OCI-LY3 (cell line): Measurements from ENCODE around the gene PDE8A.

Experiments used
- CTCF ChIP-seq: fragments of 200-600, 300-600 bp; sonication (generic); IDR thresholded peaks from 2 replicates; pipeline ENCODE4 v1.5.1; 2014; ENCODE audit warnings: antibody characterized with exemption, low read length, low read depth
- EZH2phosphoT487 ChIP-seq: fragments of 200-600 bp; shearing (Covaris generic); IDR thresholded peaks from 2 replicates; pipeline ENCODE4 v1.6.1; 2018; ENCODE audit warnings: antibody characterized with exemption, mixed run types, low read depth

DNA sequence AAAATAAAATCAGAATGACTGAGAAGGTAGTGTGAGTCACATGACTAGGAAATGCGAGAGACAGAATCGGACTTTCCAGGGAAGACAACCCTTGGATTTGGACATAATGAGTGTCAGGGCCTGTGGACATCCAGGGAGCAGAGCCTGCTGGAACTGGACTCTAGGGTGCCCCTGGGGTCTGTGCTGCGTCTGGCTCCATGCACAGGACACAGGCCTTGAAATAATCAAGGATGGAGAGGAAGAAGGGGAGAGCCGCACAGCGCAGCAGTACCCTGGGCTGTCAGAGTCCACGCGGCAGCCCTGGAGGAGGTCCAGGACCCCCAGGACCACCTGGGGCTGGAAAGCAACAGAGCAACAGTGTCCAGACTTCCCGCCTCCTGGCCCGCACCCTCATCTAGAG, 173.7 kb downstream of the PDE8A start:
- no peak for TF ChIP-seq CTCF
- TF ChIP-seq EZH2phosphoT487, result no peak
